HepG2 (cell line): ENCODE results near the gene PLA2G12B. TPM values are rescaled to one million over a fixed set of nuclear protein-coding genes. Genes with fewer than 3 reads are reported as not detected.

Experiments
- ARNTL ChIP-seq: sonication (generic); formaldehyde crosslinking; IDR thresholded peaks from 2 replicates; pipeline ENCODE4 v1.4.0; 2020; ENCODE audit warnings: mild to moderate bottlenecking, missing genetic modification reagents
- DBP ChIP-seq: sonication (generic); formaldehyde crosslinking; IDR thresholded peaks from 2 replicates; pipeline ENCODE4 v1.4.0; 2020; ENCODE audit warnings: missing genetic modification reagents; ENCODE audit errors: not compliant biosample characterization
- E2F2 ChIP-seq: sonication (generic); formaldehyde crosslinking; IDR thresholded peaks from 2 replicates; pipeline ENCODE4 v1.4.0; 2020; ENCODE audit warnings: missing genetic modification reagents, borderline replicate concordance
- GPBP1L1 ChIP-seq: sonication (generic); formaldehyde crosslinking; IDR thresholded peaks from 2 replicates; pipeline ENCODE4 v1.5.0; 2020; ENCODE audit warnings: mild to moderate bottlenecking, missing genetic modification reagents
- LBX2 ChIP-seq: sonication (generic); formaldehyde crosslinking; IDR thresholded peaks from 2 replicates; pipeline ENCODE4 v1.5.0; 2020; ENCODE audit warnings: missing genetic modification reagents, mild to moderate bottlenecking, borderline replicate concordance
- RERE ChIP-seq: IDR thresholded peaks from 2 replicates; pipeline ENCODE4 v1.6.1; 2016; ENCODE audit warnings: low read depth, missing genetic modification reagents, missing compliant biosample characterization
- TCF7L2 ChIP-seq: IDR thresholded peaks from 2 replicates; pipeline ENCODE4 v1.6.1; 2011; ENCODE audit warnings: mild to moderate bottlenecking, low read depth, low read length, moderate library complexity
- ZFP1 ChIP-seq: IDR thresholded peaks from 2 replicates; pipeline ENCODE4 v1.6.1; 2016
- ZKSCAN8 ChIP-seq: IDR thresholded peaks from 2 replicates; pipeline ENCODE4 v1.6.1; 2016; ENCODE audit warnings: borderline replicate concordance, missing genetic modification reagents, missing compliant biosample characterization
- ZNF225 ChIP-seq: sonication (generic); formaldehyde crosslinking; IDR thresholded peaks from 2 replicates; pipeline ENCODE4 v1.4.0; 2020; ENCODE audit warnings: mild to moderate bottlenecking, missing genetic modification reagents
- ZNF264 ChIP-seq: sonication (generic); formaldehyde crosslinking; IDR thresholded peaks from 2 replicates; pipeline ENCODE4 v1.4.0; 2020; ENCODE audit warnings: missing genetic modification reagents
- ZNF747 ChIP-seq: sonication (generic); formaldehyde crosslinking; IDR thresholded peaks from 2 replicates; pipeline ENCODE4 v1.8.1; 2023; ENCODE audit warnings: missing genetic modification reagents, mild to moderate bottlenecking, borderline replicate concordance
- polyA plus RNA-seq, 8 experiments: library from polyadenylated mRNA; depleted of rRNA in 3 of 8; stranded (reverse) in 7 of 8; unstranded in 1 of 8; fragments of >200 nt; fragmentation: Illumina TruSeq in 4 of 8; extraction: Trizol in 4 of 8; gene quantifications; 2 replicates each; pipeline versions ENCODE4 v1.2.1 to v1.2.3, GENCODE V29; 2011 to 2016; ENCODE audit warnings: low read depth in 4 of 8, missing spikeins in 1 of 8, mixed read lengths in 1 of 8; ENCODE audit not compliant: insufficient read depth in 1 of 8
- total RNA-seq, 5 experiments: library from RNA; depleted of rRNA; stranded (reverse); fragments of >200 nt; fragmentation: Illumina TruSeq; extraction: Trizol; gene quantifications; 2 replicates each; pipeline ENCODE4 v1.2.3, GENCODE V29; 2016; ENCODE audit warnings: low read depth in 1 of 5
- TF ChIP-seq, protein P1 (sequence below): sonication (generic); formaldehyde crosslinking; IDR thresholded peaks from 2 replicates; pipeline ENCODE4 v1.4.0; 2020; ENCODE audit warnings: missing genetic modification reagents
- TF ChIP-seq, protein P2 (sequence below): sonication (generic); formaldehyde crosslinking; IDR thresholded peaks from 2 replicates; pipeline ENCODE4 v1.8.0; 2022; ENCODE audit warnings: missing genetic modification reagents, low read depth, mild to moderate bottlenecking, borderline replicate concordance

The PLA2G12B gene
- total and polyA plus RNA-seq, 2 of the 13 experiments (the other 11 are each of a cell fraction or from before 2014, with no cell fraction given), result 7.7 to 38.0 TPM

DNA sequence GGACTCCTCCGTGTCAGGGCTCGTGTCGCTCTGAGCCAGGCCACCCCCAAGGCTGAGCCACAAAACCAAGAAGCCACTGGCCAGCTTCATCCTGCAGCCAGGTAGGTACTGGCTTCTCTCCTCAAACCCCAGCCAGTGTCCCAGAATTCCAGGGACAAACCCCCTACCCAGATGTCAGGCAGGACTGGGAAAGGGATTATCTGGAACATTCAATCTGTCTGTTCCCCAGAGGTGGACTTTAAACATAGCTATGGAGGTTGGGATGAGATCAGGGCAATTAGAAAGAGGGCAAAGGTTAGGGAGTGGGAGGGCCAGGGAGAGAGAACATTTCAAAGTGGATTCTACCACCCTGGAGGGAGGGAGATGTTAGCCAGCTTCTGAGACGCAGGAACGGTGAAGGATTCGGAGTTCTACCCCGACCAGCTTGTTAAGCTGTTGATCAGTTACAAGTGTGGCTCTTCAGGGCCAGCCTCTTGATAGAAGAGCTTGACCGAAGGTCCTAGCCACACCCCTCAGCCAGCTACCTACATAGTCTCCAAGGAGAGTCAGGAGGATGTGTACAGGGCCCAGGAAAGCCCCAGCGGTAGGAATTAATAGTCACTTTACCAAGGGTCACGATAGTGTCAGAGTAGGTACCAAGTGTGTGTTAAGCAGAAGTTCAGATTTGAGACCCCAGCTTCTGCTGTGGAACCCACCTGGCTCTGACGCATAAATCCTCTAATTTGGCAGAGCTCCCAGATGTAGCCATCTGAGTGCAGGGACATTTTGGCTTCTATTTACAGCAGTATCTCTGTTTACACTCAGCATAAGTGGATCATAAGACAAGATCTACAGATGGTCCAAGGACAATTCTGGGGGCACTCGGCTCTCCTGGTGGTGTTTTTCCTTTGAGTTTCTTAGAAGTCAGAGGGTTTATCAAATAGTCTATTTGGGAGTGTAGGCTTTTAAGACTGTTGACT lies at the start of gene PLA2G12B (continued):
- TF ChIP-seq RERE (CRISPR knock-in tag) (no peak), ZNF264 (CRISPR knock-in tag) (0 out of 2 replicates have a peak, but pooled peaks have one; percentile 52), GPBP1L1 (no peak), ZKSCAN8 (CRISPR knock-in tag) (no peak), LBX2 (CRISPR knock-in tag) (no peak), ZNF225 (CRISPR knock-in tag) (no peak), TCF7L2 (no peak), ARNTL (CRISPR knock-in tag) (no peak), E2F2 (CRISPR knock-in tag) (no peak), ZNF747 (CRISPR knock-in tag) (no peak), DBP (CRISPR knock-in tag) (no peak), ZFP1 (CRISPR knock-in tag) (no peak)
- TF ChIP-seq, protein P1, sequence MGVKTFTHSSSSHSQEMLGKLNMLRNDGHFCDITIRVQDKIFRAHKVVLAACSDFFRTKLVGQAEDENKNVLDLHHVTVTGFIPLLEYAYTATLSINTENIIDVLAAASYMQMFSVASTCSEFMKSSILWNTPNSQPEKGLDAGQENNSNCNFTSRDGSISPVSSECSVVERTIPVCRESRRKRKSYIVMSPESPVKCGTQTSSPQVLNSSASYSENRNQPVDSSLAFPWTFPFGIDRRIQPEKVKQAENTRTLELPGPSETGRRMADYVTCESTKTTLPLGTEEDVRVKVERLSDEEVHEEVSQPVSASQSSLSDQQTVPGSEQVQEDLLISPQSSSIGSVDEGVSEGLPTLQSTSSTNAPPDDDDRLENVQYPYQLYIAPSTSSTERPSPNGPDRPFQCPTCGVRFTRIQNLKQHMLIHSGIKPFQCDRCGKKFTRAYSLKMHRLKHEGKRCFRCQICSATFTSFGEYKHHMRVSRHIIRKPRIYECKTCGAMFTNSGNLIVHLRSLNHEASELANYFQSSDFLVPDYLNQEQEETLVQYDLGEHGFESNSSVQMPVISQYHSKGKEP (CRISPR knock-in tag), result no peak
- TF ChIP-seq, protein P2, sequence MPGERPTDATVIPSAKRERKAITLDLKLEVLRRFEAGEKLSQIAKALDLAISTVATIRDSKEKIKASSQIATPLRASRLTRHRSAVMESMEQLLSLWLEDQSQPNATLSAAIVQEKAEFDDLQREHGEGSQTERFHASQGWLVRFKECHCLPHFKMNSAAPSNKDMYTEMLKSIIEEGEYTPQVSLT, result no peak
